Peyer's patch (tissue), 4 donors: ENCODE results near the gene P2RX2. TPM values are rescaled to one million over a fixed set of nuclear protein-coding genes. Genes with fewer than 3 reads are reported as not detected.

Experiments
- DNase-seq, 3 donors: peaks; one replicate each; pipeline ENCODE4 v3.0.0-alpha.2; 2017 to 2019
- H3K27ac ChIP-seq, 4 donors: fragments of 200-600 bp; sonication (generic); one replicate each; pipeline ENCODE4 v1.5.1; 2016 to 2019
- H3K27me3 ChIP-seq, 2 donors: fragments of 200-600 bp; sonication (generic); one replicate each; pipeline ENCODE4 v1.5.1; 2019
- H3K36me3 ChIP-seq, 3 donors: fragments of 200-600 bp; sonication (generic); one replicate each; pipeline ENCODE4 v1.5.1; 2016 to 2019
- H3K4me1 ChIP-seq, 4 donors: fragments of 200-600 bp; sonication (generic); one replicate each; pipeline ENCODE4 v1.5.1; 2016 to 2019
- H3K4me3 ChIP-seq, 4 donors: fragments of 200-600 bp; sonication (generic); 1 replicate in 3 of 4; 2 replicates in 1 of 4; pipeline ENCODE4 v1.5.1; 2016 to 2019; ENCODE audit warnings: mild to moderate bottlenecking in 1 of 4
- H3K9me3 ChIP-seq, 4 donors: fragments of 200-600 bp; sonication (generic); one replicate each; pipeline ENCODE4 v1.5.1; 2016 to 2019; ENCODE audit warnings: mild to moderate bottlenecking in 1 of 4
- POLR2A ChIP-seq, 2 donors: fragments of 450-650 bp; IDR thresholded peaks; one replicate each; pipeline ENCODE4 v1.5.1; 2017; ENCODE audit warnings: antibody characterized with exemption in 2 of 2, mild to moderate bottlenecking in 2 of 2, moderate library complexity in 2 of 2
- total RNA-seq, 4 donors: library from RNA; depleted of rRNA; stranded (reverse); fragments of >200 nt; gene quantifications; one replicate each; pipeline ENCODE4 v1.1.0, GENCODE V29; 2016
- TF ChIP-seq, protein P1 (sequence below), 6 experiments: fragments of 450-650 bp in 4 of 6; fragments of 200-600 bp in 2 of 6; sonication (generic) in 1 of 6; IDR thresholded peaks; one replicate each; pipeline ENCODE4 v1.5.1; 2017 to 2019; ENCODE audit warnings: antibody characterized with exemption in 6 of 6, mild to moderate bottlenecking in 3 of 6, moderate library complexity in 1 of 6

The P2RX2 gene
- total RNA-seq, 4 donors from 2014 or later = 3.8 to 4.7 (median 4.1) TPM; not detected in 1

DNA sequence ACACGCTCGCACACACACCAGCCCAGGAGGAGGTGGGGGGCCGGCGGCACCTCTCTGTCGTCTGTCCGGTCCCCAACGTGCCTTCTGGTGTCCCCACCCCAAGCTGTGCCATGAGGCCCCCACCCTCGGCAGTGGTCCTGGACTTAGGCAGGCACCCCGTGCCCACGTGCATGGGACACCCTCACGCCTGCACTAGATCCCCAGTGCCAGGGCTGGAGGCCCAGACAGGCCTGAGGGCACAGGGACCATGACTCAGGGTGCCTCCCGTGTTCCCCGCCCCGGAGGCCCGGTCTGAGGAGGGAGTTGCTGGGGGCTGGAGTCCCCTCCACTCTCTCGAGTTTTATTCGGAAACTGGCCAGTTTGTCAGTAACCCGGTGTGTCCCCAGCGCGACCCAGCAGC lies 47.0 kb upstream of the P2RX2 start:
- H3K4me3 ChIP-seq = no peak overlapping the region
- H3K4me1 ChIP-seq = no peaks in the 10 kb centered on the region
- H3K9me3 ChIP-seq = no peaks in the 10 kb centered on the region
- peaks cover 0 to 53% (median 0%) of the 10 kb centered on the region in 3 donors for H3K36me3 ChIP-seq
- TF ChIP-seq, protein P1, sequence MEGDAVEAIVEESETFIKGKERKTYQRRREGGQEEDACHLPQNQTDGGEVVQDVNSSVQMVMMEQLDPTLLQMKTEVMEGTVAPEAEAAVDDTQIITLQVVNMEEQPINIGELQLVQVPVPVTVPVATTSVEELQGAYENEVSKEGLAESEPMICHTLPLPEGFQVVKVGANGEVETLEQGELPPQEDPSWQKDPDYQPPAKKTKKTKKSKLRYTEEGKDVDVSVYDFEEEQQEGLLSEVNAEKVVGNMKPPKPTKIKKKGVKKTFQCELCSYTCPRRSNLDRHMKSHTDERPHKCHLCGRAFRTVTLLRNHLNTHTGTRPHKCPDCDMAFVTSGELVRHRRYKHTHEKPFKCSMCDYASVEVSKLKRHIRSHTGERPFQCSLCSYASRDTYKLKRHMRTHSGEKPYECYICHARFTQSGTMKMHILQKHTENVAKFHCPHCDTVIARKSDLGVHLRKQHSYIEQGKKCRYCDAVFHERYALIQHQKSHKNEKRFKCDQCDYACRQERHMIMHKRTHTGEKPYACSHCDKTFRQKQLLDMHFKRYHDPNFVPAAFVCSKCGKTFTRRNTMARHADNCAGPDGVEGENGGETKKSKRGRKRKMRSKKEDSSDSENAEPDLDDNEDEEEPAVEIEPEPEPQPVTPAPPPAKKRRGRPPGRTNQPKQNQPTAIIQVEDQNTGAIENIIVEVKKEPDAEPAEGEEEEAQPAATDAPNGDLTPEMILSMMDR (IDR thresholded peaks at IDR 0.05) = no peak
- no peak for TF ChIP-seq POLR2A (IDR thresholded peaks at IDR 0.05)
- H3K27ac ChIP-seq = no peak overlapping the region
- H3K27me3 ChIP-seq = no peaks in the 10 kb centered on the region
- no peak for DNase-seq

DNA sequence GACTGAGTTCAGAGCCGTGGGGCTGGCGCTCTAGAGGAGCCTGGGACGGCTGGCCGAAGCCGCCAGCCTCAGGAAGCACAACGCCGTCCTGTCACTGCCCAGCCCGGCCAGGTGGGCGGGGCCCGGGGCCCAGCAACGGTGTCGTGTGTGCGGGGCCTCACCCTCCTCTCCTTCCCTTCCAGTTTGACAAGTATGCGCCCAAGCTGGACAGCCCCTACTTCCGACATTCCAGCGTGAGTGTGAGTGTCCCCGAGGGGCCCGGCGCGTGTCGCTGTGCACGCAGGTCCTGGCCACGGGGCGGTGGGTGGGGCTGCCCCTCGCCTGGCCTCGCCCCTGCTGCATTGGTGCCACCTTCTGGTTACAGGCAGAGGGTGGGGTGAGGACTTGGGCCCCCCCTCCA lies 46.5 kb upstream of the P2RX2 start:
- Histone ChIP-seq H3K9me3 (no peaks in the 10 kb centered on the region), H3K4me1 (no peaks in the 10 kb centered on the region), H3K27me3 (no peaks in the 10 kb centered on the region), H3K36me3 (peaks cover 0 to 58% (median 0%) of the 10 kb centered on the region in 3 donors), H3K27ac (no peak overlapping the region), H3K4me3 (no peak overlapping the region)
- DNase-seq = no peak
- TF ChIP-seq POLR2A (IDR thresholded peaks at IDR 0.05) = no peak
- TF ChIP-seq, protein P1 (IDR thresholded peaks at IDR 0.05) = no peak

DNA sequence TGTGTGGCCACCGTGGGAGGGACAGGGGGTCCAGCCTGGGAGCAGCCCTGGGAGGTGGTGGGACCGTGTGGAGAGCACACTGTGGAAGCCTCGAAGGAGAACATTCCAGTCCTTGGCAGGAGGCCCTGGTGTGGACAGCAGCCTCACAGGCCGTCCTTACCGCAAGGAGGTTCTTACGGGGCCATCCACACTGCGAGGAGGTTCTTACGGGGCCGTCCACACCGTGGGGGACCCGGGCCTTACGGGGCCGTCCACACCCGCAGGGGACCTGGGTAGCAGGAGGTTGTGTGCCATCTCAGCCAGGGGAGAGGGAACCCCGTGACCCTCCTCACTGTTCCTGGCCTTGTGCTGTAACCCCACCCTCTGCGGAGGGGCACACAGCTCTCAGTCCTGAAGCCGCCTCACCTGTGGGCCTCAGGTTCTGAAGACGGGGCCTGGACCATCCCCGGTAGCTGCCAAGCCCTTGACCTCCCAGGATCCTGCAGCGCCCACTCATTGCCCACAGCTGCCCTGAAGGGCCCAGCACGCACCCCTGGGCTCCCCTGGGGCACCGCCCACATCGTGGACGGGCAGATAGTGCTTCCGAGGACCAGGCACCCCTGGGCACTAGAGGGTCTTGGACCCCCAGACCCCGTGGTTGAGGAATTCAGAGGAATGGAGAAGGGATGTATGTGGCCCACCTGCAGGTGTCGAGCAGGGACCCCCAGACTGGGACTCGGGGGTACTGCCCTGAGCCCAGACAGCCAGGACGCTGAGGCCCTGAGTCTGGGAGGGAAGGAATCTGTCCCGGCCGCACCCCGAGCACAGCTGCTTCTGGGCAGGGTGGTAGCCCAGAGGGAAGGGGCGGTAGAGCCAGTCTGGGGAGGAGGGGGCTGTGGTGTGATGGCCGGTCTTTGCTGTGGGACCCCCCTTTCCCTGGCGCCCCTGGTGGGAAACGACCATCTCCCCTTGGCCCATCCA lies 45.5 kb upstream of the P2RX2 start:
- no peak for DNase-seq
- no peak overlapping the region for H3K27ac ChIP-seq
- no peaks in the 10 kb centered on the region for H3K4me1 ChIP-seq
- H3K27me3 ChIP-seq = no peaks in the 10 kb centered on the region
- no peaks in the 10 kb centered on the region for H3K9me3 ChIP-seq
- H3K36me3 ChIP-seq = peaks cover 0 to 68% (median 0%) of the 10 kb centered on the region in 3 donors
- TF ChIP-seq, protein P1 (IDR thresholded peaks at IDR 0.05) = no peak
- TF ChIP-seq POLR2A (IDR thresholded peaks at IDR 0.05) = no peak
- H3K4me3 ChIP-seq = no peak overlapping the region

DNA sequence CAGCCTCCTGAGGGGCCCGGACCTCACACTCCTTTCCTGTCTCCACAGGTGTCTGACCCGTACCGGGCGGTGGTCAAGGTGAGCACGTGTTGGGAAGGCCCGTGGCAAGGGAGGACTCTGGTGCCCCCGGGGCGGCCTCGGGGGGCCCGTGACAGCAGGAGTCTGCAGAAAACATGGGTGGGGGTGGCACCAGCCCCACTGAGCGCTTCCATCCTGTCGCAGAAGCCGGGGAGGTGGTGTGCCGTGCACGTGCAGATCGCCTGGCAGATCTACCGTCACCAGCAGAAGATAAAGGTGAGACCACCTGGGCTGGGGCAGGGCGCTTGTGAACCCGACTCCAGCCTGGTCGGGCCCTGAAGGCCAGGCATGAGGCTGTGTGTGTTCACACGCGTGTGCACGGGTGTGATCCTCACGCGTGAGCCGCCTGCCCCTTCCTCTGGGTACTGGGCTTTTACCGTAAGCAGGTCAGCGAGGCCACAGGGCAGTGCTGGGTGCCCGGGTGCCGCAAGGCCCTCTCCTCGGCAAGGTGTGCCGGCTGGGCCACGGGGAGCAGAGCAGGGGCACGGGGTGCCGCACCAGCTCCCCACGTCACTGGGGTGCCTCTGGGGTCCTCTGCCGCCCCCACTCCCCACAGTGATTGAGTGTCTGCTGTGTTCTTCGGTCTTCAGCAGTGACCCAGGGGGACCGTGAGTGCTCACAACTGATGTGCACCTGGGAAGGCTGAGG lies 44.1 kb upstream of the P2RX2 start:
- peaks cover 0 to 76% (median 0%) of the 10 kb centered on the region in 3 donors for H3K36me3 ChIP-seq

DNA sequence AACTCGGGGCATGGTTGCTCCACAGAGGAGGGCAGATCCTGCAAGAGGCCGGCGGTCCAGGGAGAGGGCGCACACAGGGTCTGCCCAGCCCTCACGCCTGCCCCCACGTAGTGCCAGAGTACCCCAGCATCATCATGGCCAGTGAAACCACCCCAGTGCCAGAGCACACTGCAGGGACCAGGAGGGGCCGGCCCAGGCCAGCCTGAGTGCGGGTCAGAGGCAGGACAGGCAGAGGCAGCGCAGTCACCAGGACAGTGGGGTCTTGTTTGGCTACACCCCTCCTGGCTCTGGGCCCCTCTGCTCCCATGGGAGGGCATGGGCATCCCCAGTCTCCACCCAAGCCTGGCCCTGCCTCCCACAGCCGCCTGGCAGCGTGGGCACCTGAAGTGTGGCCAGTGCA lies 42.9 kb upstream of the P2RX2 start:
- H3K27me3 ChIP-seq = no peaks in the 10 kb centered on the region
- no peaks in the 10 kb centered on the region for H3K4me1 ChIP-seq
- DNase-seq = no peak
- TF ChIP-seq POLR2A (IDR thresholded peaks at IDR 0.05) = no peak
- H3K9me3 ChIP-seq = no peaks in the 10 kb centered on the region
- H3K4me3 ChIP-seq = no peak overlapping the region
- peaks cover 0 to 72% (median 0%) of the 10 kb centered on the region in 3 donors for H3K36me3 ChIP-seq
- no peak overlapping the region for H3K27ac ChIP-seq

More for the DNA sequence above, 44.1 kb upstream of the P2RX2 start:
- no peaks in the 10 kb centered on the region for H3K9me3 ChIP-seq
- TF ChIP-seq, protein P1 (IDR thresholded peaks at IDR 0.05) = no peak
- TF ChIP-seq POLR2A (IDR thresholded peaks at IDR 0.05) = no peak
- H3K4me3 ChIP-seq = no peak overlapping the region
- no peaks in the 10 kb centered on the region for H3K4me1 ChIP-seq
- H3K27ac ChIP-seq = no peak overlapping the region
- H3K27me3 ChIP-seq = no peaks in the 10 kb centered on the region
- DNase-seq = no peak

DNA sequence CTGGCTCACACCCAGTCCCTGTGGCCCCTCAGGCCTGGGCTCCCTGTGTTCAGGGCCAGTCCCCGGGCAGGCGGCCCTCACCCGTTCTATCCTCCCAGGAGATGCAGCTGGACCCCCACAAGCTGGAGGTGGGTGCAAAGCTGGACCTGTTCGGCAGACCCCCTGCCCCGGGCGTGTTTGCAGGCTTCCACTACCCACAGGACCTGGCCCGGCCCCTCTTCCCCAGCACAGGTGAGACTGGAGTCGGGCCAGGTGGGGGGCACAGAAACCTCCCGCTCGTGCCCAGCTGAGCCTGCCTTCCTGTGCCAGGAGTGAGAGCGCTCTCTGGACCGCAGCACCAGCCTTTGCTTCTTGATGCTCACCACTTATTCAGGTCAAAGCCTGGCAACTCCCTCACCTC lies 41.9 kb upstream of the P2RX2 start:
- no peak overlapping the region for H3K27ac ChIP-seq
- H3K4me3 ChIP-seq = no peak overlapping the region
- H3K4me1 ChIP-seq = no peaks in the 10 kb centered on the region
- no peak for DNase-seq
- peaks cover 0 to 68% (median 0%) of the 10 kb centered on the region in 3 donors for H3K36me3 ChIP-seq
- no peaks in the 10 kb centered on the region for H3K27me3 ChIP-seq
- no peak for TF ChIP-seq POLR2A (IDR thresholded peaks at IDR 0.05)
- TF ChIP-seq, protein P1 (IDR thresholded peaks at IDR 0.05) = no peak
- no peaks in the 10 kb centered on the region for H3K9me3 ChIP-seq
